Eye (tissue), 1 donor: ENCODE measurements around the gene ZNF219.
"Not testable (repeated sequence)": the region's sequence is repeated elsewhere in the genome, so short reads cannot be mapped to it uniquely, and the experiment has no call there.

Experiments used
- DNase-seq: peaks from one replicate; pipeline ENCODE4 v3.0.0-alpha.2; 2015

Gene ZNF219

DNA sequence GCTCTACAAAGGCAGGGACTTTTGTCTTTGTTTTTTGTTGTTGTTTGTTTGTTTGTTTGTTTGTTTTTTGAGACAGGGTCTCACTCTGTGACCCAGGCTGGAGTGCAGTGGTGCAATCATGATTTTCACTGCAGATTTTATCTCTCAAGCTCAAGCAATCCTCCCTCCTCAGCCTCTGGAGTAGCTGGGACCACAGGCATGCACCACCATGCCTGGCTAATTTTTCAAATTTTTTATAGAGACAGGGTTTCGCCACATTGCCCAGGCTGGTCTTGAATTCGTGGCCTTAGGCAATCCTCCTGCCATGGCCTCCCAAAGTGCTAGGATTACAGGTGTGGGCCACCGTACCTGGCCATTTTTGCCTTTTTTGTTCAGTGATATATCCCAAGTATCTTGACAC lies 57.5 kb downstream of the ZNF219 start:
- DNase-seq: not testable (repeated sequence)

DNA sequence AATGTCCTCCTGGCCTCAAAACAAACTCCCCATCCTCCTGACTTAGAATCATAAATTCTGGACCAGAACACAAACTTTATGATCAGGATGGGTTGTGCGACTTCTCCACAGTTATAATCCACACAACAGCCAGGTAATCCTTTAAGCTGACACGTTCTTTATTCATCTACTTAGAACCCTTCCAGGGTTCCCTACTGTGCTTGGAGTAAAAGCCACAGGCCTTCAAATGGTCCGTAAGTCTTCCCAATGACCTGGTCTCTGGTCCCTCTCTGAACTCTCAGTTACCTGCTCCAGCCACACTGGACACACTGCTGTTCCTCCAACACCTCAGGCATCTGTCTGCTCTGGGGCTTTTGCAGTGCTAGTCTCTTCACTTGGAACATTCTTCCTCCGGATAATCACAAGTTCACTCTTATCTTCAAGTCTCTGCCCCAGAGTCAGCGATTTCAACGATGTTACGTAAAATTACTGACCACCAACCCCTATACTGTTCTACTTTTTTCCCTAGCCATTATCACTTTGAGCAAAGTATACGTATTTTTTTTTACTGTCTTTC lies 58.0 kb downstream of the ZNF219 start:
- DNase-seq: no peak
